DOHH2 (cell line): ENCODE data around the gene AXIN1.

Experiments used
- H3F3A ChIP-seq: fragments of 200-600 bp; sonication (generic), shearing (Covaris generic); 2 replicates; pipeline ENCODE4 v1.6.0; 2016; ENCODE audit warnings: antibody characterized with exemption, mild to moderate bottlenecking; ENCODE audit not compliant: control insufficient read depth, insufficient read depth
- H3K27ac ChIP-seq: fragments of 200-600 bp; sonication (generic); 2 replicates; pipeline ENCODE4 v1.5.1; 2014; ENCODE audit warnings: low read depth, mild to moderate bottlenecking, low read length, moderate library complexity
- H3K27me3 ChIP-seq: fragments of 200-600 bp; sonication (generic); 2 replicates; pipeline ENCODE4 v1.6.1; 2014; ENCODE audit warnings: mild to moderate bottlenecking, low read length, mixed read lengths; ENCODE audit not compliant: control insufficient read depth
- H3K36me3 ChIP-seq: fragments of 200-600 bp; sonication (generic); 2 replicates; pipeline ENCODE4 v1.6.1; 2014; ENCODE audit warnings: mild to moderate bottlenecking, low read length, moderate library complexity, mixed read lengths; ENCODE audit not compliant: control insufficient read depth
- H3K4me1 ChIP-seq: fragments of 200-600 bp; sonication (generic); 2 replicates; pipeline ENCODE4 v1.6.1; 2014; ENCODE audit warnings: mild to moderate bottlenecking, low read length, mixed read lengths; ENCODE audit not compliant: control insufficient read depth
- H3K4me2 ChIP-seq: fragments of 200-600 bp; sonication (generic); 2 replicates; pipeline ENCODE4 v1.6.0; 2014; ENCODE audit warnings: mild to moderate bottlenecking, low read length, moderate library complexity
- H3K4me3 ChIP-seq: fragments of 200-600 bp; sonication (generic); 2 replicates; pipeline ENCODE4 v1.5.1; 2014; ENCODE audit warnings: mild to moderate bottlenecking, low read length, mixed read lengths
- H3K79me2 ChIP-seq: fragments of 200-600 bp; sonication (generic); 2 replicates; pipeline ENCODE4 v1.6.1; 2014; ENCODE audit warnings: mild to moderate bottlenecking, low read length, mixed read lengths; ENCODE audit not compliant: control insufficient read depth
- H3K9me2 ChIP-seq: fragments of 200-600 bp; sonication (generic); replicated peaks from 2 replicates; pipeline ENCODE4 v1.6.1; 2014; ENCODE audit warnings: mild to moderate bottlenecking, low read length, mixed read lengths; ENCODE audit not compliant: control insufficient read depth
- H3K9me3 ChIP-seq: fragments of 200-600 bp; sonication (generic); 2 replicates; pipeline ENCODE4 v1.6.1; 2014; ENCODE audit warnings: antibody characterized with exemption, low read length, mixed read lengths; ENCODE audit not compliant: control insufficient read depth, insufficient read depth
- H4K20me1 ChIP-seq: fragments of 200-600 bp; sonication (generic); 2 replicates; pipeline ENCODE4 v1.6.0; 2014; ENCODE audit warnings: low read depth, mild to moderate bottlenecking, antibody characterized with exemption, low read length, moderate library complexity; ENCODE audit not compliant: control insufficient read depth, insufficient read depth
- CTCF ChIP-seq: fragments of 200-600 bp; sonication (generic); IDR thresholded peaks from one replicate; pipeline ENCODE4 v1.5.1; 2014; ENCODE audit warnings: antibody characterized with exemption, mild to moderate bottlenecking, low read depth, low read length; ENCODE audit not compliant: poor library complexity, severe bottlenecking
- EZH2phosphoT487 ChIP-seq: fragments of 200-600 bp; sonication (generic); IDR thresholded peaks from 2 replicates; pipeline ENCODE4 v1.6.1; 2017; ENCODE audit warnings: borderline replicate concordance, mild to moderate bottlenecking, antibody characterized with exemption, low read length, moderate library complexity, mixed read lengths

Gene AXIN1

GRCh38 chr16:381789-382717 is 29.5 kb upstream of the AXIN1 start, which contains the start of gene PGAP6:
Gene PGAP6, minus strand, starts transcription at chr16:381978. Its CDS starts 157 bp downstream, at chr16:381821.
- no peaks in the 10 kb centered on the region for H3K27me3 ChIP-seq
- peak within 1 kb of the TSS; percentile 91 for H3K4me3 ChIP-seq
- H4K20me1 ChIP-seq = peaks cover 5% of the 10 kb centered on the region; the same call in 1 of the 2 replicates
- H3K79me2 ChIP-seq = peaks cover 40% of the 10 kb centered on the region
- H3K4me2 ChIP-seq = peak within 1 kb of the TSS; percentile 94
- peaks cover 15% of the 10 kb centered on the region for H3K36me3 ChIP-seq
- TF ChIP-seq CTCF = no peak
- TF ChIP-seq EZH2phosphoT487 = no peak
- peaks cover 31% of the 10 kb centered on the region for H3F3A ChIP-seq
- H3K27ac ChIP-seq = peak within 1 kb of the TSS; percentile 93
- H3K9me2 ChIP-seq = no peaks in the 10 kb centered on the region
- H3K9me3 ChIP-seq = no peaks in the 10 kb centered on the region
- peaks cover 26% of the 10 kb centered on the region for H3K4me1 ChIP-seq

- peak overlapping the region; percentile 21; the same call in 1 of the 2 replicates for H3K27ac ChIP-seq
Measured at GRCh38 chr16:381012-381788, 28.7 kb upstream of the AXIN1 start.

GRCh38 chr16:380762-381011 is 28.2 kb upstream of the AXIN1 start:
- H3K27ac ChIP-seq = no peak overlapping the region
- H3K4me3 ChIP-seq = peak overlapping the region; percentile 91
- peaks cover 40% of the 10 kb centered on the region for H3K79me2 ChIP-seq
- H3K27me3 ChIP-seq = no peaks in the 10 kb centered on the region
- no peaks in the 10 kb centered on the region for H3K9me3 ChIP-seq
- no peaks in the 10 kb centered on the region for H3K9me2 ChIP-seq
- peaks cover 23% of the 10 kb centered on the region for H3K4me1 ChIP-seq
- peaks cover 22% of the 10 kb centered on the region for H3F3A ChIP-seq
- H4K20me1 ChIP-seq = peaks cover 5% of the 10 kb centered on the region; the same call in 1 of the 2 replicates
- TF ChIP-seq EZH2phosphoT487 (no peak), CTCF (no peak)
- peak overlapping the region; percentile 94 for H3K4me2 ChIP-seq
- peaks cover 17% of the 10 kb centered on the region for H3K36me3 ChIP-seq

More at GRCh38 chr16:381012-381788, 28.7 kb upstream of the AXIN1 start:
- Histone ChIP-seq H3K36me3 (peaks cover 20% of the 10 kb centered on the region), H4K20me1 (peaks cover 5% of the 10 kb centered on the region; the same call in 1 of the 2 replicates), H3F3A (peaks cover 27% of the 10 kb centered on the region), H3K9me2 (no peaks in the 10 kb centered on the region), H3K79me2 (peaks cover 40% of the 10 kb centered on the region), H3K27me3 (no peaks in the 10 kb centered on the region), H3K4me1 (peaks cover 25% of the 10 kb centered on the region), H3K9me3 (no peaks in the 10 kb centered on the region), H3K4me2 (peak overlapping the region; percentile 94), H3K4me3 (peak overlapping the region; percentile 91)
- TF ChIP-seq EZH2phosphoT487 (no peak), CTCF (no peak)
